NCI-H187 treated with DMSO at 0.1 percent for 48 hours (cell line): ENCODE data around the gene TMEM163.
"Not testable (repeated sequence)": the region's sequence is repeated elsewhere in the genome, so short reads cannot be mapped to it uniquely, and the experiment has no call there.

ENCODE experiments used
- DNase-seq: peaks from one replicate; lab custom pipeline; 2025; lab: John Stamatoyannopoulos, UW

TMEM163 gene

GRCh38 chr2:134619250-134619649 is 99.5 kb downstream of the TMEM163 start:
- DNase-seq = no peak

- DNase-seq = not testable (repeated sequence)
Measured at GRCh38 chr2:134615480-134615879, 103.3 kb downstream of the TMEM163 start.

- no peak for DNase-seq
Measured at GRCh38 chr2:134611316-134611715, 107.5 kb downstream of the TMEM163 start.

GRCh38 chr2:134610871-134611270 is 107.9 kb downstream of the TMEM163 start:
- no peak for DNase-seq

- no peak for DNase-seq
Measured at GRCh38 chr2:134609924-134610513, 108.8 kb downstream of the TMEM163 start.

DNA sequence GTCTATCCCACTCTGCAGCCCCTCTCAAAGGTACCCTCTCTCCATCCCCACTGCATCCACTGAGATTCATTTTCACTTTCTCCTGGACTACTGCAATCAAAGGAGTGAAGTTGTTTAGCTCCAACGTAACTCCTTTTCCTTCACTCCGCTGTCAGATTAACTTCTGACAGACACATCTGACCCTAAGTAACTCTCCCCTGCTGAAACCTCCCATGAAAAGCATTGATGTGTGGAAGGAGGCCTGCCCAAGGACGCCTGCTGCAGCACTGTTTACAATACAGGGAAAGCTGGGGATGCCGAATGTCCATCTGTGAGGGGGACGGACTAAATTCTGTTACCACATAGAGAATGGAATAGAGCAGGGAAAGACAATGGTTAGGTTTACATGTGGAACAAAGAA is 114.8 kb downstream of the TMEM163 start:
- DNase-seq = no peak

- DNase-seq = no peak
Measured at GRCh38 chr2:134602666-134603065, 116.1 kb downstream of the TMEM163 start.

DNA sequence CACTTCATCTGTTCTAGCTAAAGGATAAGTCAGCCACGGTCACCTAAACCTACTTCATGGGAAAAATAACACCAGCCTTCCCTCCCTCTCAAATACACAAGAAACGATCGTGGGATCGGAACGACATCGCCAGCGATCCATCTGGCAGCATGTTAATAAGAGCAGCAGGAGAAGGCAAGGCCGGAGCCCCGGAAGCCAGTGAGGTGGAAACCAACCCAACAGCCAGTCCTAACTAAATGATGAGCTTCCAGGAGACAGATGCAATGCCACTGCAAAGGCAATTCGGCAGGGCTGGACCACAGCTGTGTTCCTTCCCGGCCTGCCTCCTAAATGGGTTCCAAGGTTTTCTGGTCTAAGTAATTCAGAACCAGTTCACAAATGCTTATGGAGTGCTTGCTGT is 117.5 kb downstream of the TMEM163 start:
- DNase-seq = no peak

DNA sequence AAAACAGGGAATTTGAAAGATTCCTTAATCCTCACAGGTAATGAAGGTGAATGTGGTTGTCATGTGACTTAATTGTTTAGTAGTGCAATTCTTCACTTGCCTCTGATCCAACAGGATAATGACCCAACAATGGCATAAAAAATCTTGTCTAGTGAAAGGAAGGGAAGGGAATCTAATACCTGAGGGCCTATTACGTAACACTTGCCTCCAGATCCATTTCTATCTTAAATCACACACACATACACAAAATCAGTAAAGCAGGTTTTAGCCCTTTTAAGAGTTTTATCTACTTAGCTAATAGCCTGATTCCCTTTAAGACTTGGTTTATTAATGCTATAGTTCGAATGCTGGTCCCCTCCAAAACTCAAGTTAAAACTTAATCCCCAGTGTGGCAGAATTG is 118.6 kb downstream of the TMEM163 start:
- DNase-seq = no peak

DNA sequence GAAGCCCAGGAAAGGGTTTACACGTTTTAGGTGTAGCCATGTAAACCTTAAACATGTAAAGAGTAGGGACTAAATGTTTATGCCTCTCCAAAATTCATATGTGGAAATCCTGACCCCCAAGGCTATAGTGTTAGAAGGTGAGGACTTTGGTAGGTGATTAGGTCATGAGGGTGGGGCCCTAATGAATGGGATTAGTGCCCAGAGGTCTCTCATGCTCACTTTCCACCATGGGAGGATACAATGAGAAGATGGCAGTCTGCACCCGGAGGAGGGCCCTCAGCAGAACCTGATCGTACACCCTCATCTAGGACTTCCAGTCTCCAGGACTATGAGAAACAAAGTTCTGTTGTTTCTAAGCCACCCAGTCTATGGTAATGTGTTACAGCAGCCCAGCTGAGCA is 119.6 kb downstream of the TMEM163 start:
- no peak for DNase-seq

DNA sequence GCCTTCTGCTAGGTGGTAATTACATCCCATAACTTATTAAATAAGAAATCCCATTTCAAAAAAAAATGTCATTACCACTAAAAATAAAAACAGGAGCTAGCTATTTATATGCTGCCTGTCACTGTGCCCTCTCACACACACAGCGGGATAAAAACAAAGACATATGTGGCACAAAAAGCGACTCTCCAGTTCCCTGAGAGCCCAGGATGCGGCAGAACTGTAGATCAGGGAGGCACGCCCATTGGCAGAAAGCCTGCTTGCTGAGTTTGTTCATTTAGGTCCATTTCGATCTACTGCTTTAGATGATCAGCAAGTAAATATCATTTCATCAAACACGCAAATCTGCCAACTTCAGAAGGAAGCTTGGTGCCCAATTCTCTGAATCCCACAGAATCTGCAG is 124.4 kb downstream of the TMEM163 start:
- no peak for DNase-seq

DNA sequence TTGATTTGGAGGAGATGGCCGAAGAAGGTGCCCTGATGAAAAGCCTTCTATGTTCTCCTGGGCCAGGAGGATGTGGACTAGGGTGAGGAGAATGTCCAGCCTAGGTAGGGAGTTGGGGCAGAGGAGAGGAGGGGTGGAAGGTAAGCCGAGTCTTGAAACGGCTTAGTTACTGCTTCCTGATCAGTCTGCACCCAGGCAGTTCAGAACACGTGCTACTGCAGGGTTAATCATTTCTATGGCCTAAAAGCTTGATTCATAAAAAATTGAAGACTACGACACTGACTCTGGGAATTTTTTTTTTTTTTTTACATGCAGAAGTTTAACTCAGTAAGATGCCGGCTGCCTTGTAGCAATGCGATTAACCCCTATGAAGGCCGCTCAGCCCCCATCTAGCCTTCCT is 125.3 kb downstream of the TMEM163 start:
- DNase-seq = no peak

DNA sequence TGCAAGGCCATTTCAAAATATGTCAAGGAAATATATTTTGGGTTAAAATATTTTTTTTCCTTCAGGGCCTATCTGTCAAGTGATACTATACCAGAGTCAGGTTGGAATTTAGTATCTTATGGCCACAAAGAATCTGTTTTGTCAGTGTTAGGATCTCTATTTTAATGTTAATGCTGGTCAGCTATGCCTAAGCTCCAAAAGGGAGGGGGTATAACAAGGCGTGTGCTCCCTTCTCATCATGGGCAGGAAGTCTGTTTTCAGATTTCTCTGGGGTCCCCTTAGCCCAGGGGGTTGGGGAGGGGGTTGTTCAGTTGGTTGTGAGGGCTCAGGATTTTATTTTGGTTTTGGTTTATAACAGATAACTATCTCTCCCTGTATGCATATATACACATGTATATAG is 126.4 kb downstream of the TMEM163 start:
- no peak for DNase-seq

DNA sequence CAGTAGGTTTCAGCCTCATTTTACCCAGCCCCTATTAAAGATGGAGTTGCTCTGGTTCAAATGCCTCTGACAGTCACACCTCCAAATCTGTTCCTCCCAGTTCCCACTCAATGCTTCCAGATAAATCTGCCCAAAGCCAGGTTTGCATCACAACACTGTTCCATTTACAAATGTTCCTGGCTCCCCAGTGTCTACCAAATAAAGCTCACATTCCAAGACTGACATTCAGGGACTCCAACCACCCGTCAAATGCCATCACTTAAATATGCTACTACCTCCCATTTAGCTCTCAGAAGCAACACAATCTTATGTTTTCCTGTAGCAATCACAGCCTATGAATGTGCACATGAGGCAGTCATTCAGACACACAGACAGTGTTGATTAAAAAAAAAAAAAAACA is 127.3 kb downstream of the TMEM163 start:
- no peak for DNase-seq

- no peak for DNase-seq
Measured at GRCh38 chr2:134590679-134591078, 128.1 kb downstream of the TMEM163 start.

DNA sequence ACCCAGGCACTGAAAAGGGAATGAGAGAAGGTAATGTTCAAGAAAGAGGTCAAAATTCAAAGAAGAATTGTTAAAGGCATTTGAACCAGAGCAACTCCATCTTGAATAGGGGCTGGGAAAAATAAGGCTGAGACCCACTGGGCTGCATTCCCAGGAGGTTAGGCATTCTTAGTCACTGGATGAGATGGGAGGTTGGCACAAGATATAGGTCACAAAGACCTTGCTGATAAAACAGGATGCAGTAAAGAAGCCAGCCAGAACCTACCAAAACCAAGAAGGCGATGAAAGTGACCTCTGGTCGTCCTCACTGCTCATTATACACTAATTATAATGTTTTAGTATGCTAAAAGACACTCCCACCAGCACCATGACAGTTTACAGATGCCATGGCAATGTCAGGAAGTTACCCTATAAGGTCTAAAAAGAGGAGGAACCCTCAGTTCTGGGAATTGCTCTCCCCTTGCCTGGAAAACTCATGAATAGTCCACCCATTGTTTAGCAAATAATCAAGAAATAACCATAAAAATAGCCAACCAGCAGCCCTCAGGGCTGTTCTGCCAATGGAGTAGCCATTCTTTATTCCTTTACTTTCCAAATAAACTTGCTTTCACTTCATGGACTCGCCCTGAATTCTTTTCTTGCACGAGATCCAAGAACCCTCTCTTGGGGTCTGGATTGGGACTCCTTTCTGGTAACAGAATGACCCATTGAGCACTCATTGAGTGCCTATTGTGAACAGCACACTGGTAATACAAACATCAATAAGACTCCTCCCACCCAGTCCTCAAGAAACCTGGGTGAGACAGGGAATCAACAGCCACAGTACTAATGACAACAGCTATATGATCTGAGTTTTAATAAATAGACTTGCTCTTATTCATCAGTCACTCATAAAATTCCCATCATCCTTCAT is 129.4 kb downstream of the TMEM163 start:
- not testable (repeated sequence) for DNase-seq

GRCh38 chr2:134588556-134588955 is 130.2 kb downstream of the TMEM163 start:
- DNase-seq = no peak

- DNase-seq = no peak
Measured at GRCh38 chr2:134586326-134586965, 132.4 kb downstream of the TMEM163 start.

DNA sequence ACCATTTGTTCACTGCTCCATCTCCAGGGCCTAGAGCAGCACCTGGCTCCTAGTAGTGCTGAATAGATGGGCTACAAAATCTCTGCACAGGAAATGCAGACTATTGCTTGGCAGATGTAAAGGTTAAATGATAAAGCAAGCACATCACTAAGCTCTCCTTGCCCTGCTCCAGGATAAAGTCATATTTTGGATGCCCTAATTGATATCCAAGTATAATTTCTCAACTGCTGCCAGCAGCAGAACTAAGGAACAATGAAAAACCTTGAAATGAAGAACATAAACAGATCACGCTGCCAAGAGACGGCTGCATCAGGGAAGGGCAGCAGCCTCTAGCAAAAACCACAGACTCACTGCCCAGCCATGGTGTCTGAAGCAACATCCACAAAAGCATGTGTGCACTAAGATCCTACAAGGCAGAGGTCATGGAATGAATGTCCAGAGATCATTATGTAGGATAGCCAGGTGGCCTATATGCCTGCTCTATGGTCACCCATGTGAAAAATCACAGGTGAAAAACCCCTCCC is 134.7 kb downstream of the TMEM163 start:
- no peak for DNase-seq

GRCh38 chr2:134583462-134583861 is 135.3 kb downstream of the TMEM163 start:
- no peak for DNase-seq

GRCh38 chr2:134582547-134582899 is 136.3 kb downstream of the TMEM163 start:
- DNase-seq = no peak

GRCh38 chr2:134581877-134582546 is 136.8 kb downstream of the TMEM163 start:
- no peak for DNase-seq
